H9 (cell line): ENCODE results near the gene SH3BP2. TPM values are rescaled to one million over a fixed set of nuclear protein-coding genes. Genes with fewer than 3 reads are reported as not detected.

ENCODE experiments used
- DNase-seq: peaks from one replicate; pipeline ENCODE4 v3.0.0-alpha.2; 2017
- H2AFZ ChIP-seq: one replicate; pipeline ENCODE4 v1.6.1; 2013; ENCODE audit warnings: mild to moderate bottlenecking, low read length, control low read depth, moderate library complexity
- H2AK5ac ChIP-seq: 2 replicates; pipeline ENCODE4 v1.6.1; 2013; ENCODE audit warnings: low read length, control low read depth, mixed read lengths; ENCODE audit not compliant: insufficient read length
- H2BK120ac ChIP-seq: one replicate; pipeline ENCODE4 v1.6.1; 2013; ENCODE audit warnings: low read depth, mild to moderate bottlenecking, low read length, control low read depth, inconsistent platforms; ENCODE audit not compliant: poor library complexity, severe bottlenecking
- H2BK12ac ChIP-seq: 2 replicates; pipeline ENCODE4 v1.6.1; 2013; ENCODE audit warnings: low read length, control low read depth, mixed read lengths, low read depth; ENCODE audit not compliant: insufficient read length
- H2BK15ac ChIP-seq: 2 replicates; pipeline ENCODE4 v1.6.1; 2013; ENCODE audit warnings: low read depth, low read length, control low read depth
- H2BK20ac ChIP-seq: one replicate; pipeline ENCODE4 v1.6.1; 2013; ENCODE audit warnings: low read depth, mild to moderate bottlenecking, low read length, control low read depth, inconsistent platforms; ENCODE audit not compliant: poor library complexity, severe bottlenecking
- H2BK5ac ChIP-seq: 2 replicates; pipeline ENCODE4 v1.6.1; 2013; ENCODE audit warnings: low read length, control low read depth, mixed read lengths; ENCODE audit not compliant: insufficient read length
- H3K14ac ChIP-seq: 2 replicates; pipeline ENCODE4 v1.6.1; 2013; ENCODE audit warnings: low read length, control low read depth; ENCODE audit not compliant: insufficient read depth
- H3K18ac ChIP-seq: 2 replicates; pipeline ENCODE4 v1.6.1; 2013; ENCODE audit warnings: low read depth, mild to moderate bottlenecking, mixed read lengths, low read length, control low read depth; ENCODE audit not compliant: insufficient read length
- H3K23ac ChIP-seq: 2 replicates; pipeline ENCODE4 v1.6.1; 2013; ENCODE audit warnings: low read length, control low read depth, mixed read lengths, low read depth; ENCODE audit not compliant: insufficient read length
- H3K23me2 ChIP-seq: 2 replicates; pipeline ENCODE4 v1.6.1; 2013; ENCODE audit warnings: low read depth, mild to moderate bottlenecking, mixed read lengths, low read length, control low read depth; ENCODE audit not compliant: insufficient read length, poor library complexity, severe bottlenecking
- H3K27ac ChIP-seq: 2 replicates; pipeline ENCODE4 v1.5.1; 2013; ENCODE audit warnings: low read length, control low read depth, mixed read lengths, low read depth; ENCODE audit not compliant: insufficient read length
- H3K27me3 ChIP-seq: 2 replicates; pipeline ENCODE4 v1.6.1; 2013; ENCODE audit warnings: low read length, control low read depth, inconsistent platforms; ENCODE audit not compliant: insufficient read depth
- H3K4ac ChIP-seq: 2 replicates; pipeline ENCODE4 v1.6.1; 2013; ENCODE audit warnings: low read depth, mild to moderate bottlenecking, control low read depth, inconsistent platforms, low read length, moderate library complexity
- H3K4me1 ChIP-seq: 2 replicates; pipeline ENCODE4 v1.6.1; 2013; ENCODE audit warnings: low read length, control low read depth, inconsistent platforms; ENCODE audit not compliant: insufficient read depth
- H3K4me2 ChIP-seq: 2 replicates; pipeline ENCODE4 v1.6.1; 2013; ENCODE audit warnings: low read length, control low read depth, mixed read lengths; ENCODE audit not compliant: insufficient read length, insufficient read depth
- H3K56ac ChIP-seq: 2 replicates; pipeline ENCODE4 v1.6.1; 2013; ENCODE audit warnings: low read depth, mild to moderate bottlenecking, mixed read lengths, low read length, control low read depth; ENCODE audit not compliant: insufficient read length
- H3K79me1 ChIP-seq: 2 replicates; pipeline ENCODE4 v1.6.1; 2013; ENCODE audit warnings: low read depth, mild to moderate bottlenecking, moderate library complexity, low read length, control low read depth, inconsistent platforms; ENCODE audit not compliant: insufficient read depth, poor library complexity, severe bottlenecking
- H3K79me2 ChIP-seq: 2 replicates; pipeline ENCODE4 v1.6.1; 2013; ENCODE audit warnings: low read length, control low read depth, inconsistent platforms; ENCODE audit not compliant: insufficient read depth
- H3K9ac ChIP-seq: 2 replicates; pipeline ENCODE4 v1.6.1; 2013; ENCODE audit warnings: low read length, control low read depth, mixed read lengths; ENCODE audit not compliant: insufficient read length; ENCODE audit errors: extremely low read depth
- H3K9me3 ChIP-seq: one replicate; pipeline ENCODE4 v1.6.1; 2013; ENCODE audit warnings: low read depth, low read length, inconsistent platforms; ENCODE audit not compliant: control insufficient read depth
- H3T11ph ChIP-seq: one replicate; pipeline ENCODE4 v1.6.1; 2013; ENCODE audit warnings: mild to moderate bottlenecking, low read length, control low read depth, inconsistent platforms
- H4K20me1 ChIP-seq: one replicate; pipeline ENCODE4 v1.6.1; 2013; ENCODE audit not compliant: control insufficient read depth, insufficient read length, insufficient read depth
- H4K5ac ChIP-seq: 2 replicates; pipeline ENCODE4 v1.6.1; 2013; ENCODE audit warnings: low read depth, mild to moderate bottlenecking, mixed read lengths, low read length, control low read depth; ENCODE audit not compliant: insufficient read length
- H4K8ac ChIP-seq: replicated peaks from 2 replicates; pipeline ENCODE4 v1.6.1; 2013; ENCODE audit warnings: low read length, control low read depth, mixed read lengths, low read depth; ENCODE audit not compliant: insufficient read length
- H4K91ac ChIP-seq: 2 replicates; pipeline ENCODE4 v1.6.1; 2013; ENCODE audit warnings: low read depth, mild to moderate bottlenecking, moderate library complexity, mixed read lengths, low read length, control low read depth; ENCODE audit not compliant: insufficient read length
- H3K27ac Mint-ChIP-seq, 3 experiments: 2 replicates in 2 of 3; 3 replicates in 1 of 3; pipeline ENCODE4 v1.8.0; 2020 to 2021; ENCODE audit warnings: mixed read lengths in 3 of 3, mild to moderate bottlenecking in 1 of 3, moderate library complexity in 1 of 3
- H3K27me3 Mint-ChIP-seq: 2 replicates; pipeline ENCODE4 v1.8.0; 2021; ENCODE audit warnings: low read depth, mild to moderate bottlenecking, moderate library complexity, mixed read lengths
- H3K36me3 Mint-ChIP-seq, 3 experiments: 2 replicates in 2 of 3; 3 replicates in 1 of 3; pipeline ENCODE4 v1.8.0; 2020 to 2021; ENCODE audit warnings: low read depth in 3 of 3, mixed read lengths in 3 of 3; ENCODE audit not compliant: insufficient read depth in 1 of 3
- H3K4me1 Mint-ChIP-seq, 2 experiments: 2 replicates each; pipeline ENCODE4 v1.8.0; 2020; ENCODE audit warnings: mixed read lengths in 2 of 2
- H3K4me3 Mint-ChIP-seq, 2 experiments: 2 replicates in 1 of 2; 3 replicates in 1 of 2; pipeline ENCODE4 v1.8.0; 2020 to 2021; ENCODE audit warnings: mild to moderate bottlenecking in 2 of 2, mixed read lengths in 2 of 2, moderate library complexity in 1 of 2
- H3K9me3 Mint-ChIP-seq, 2 experiments: 2 replicates in 1 of 2; 3 replicates in 1 of 2; pipeline ENCODE4 v1.8.0; 2020; ENCODE audit warnings: mild to moderate bottlenecking in 2 of 2, mixed read lengths in 2 of 2, moderate library complexity in 1 of 2
- CTCF ChIP-seq: fragments of 200-600 bp; sonication (generic); conservative IDR thresholded peaks from 3 replicates; pipeline ENCODE4 v1.8.0; 2021; ENCODE audit warnings: antibody characterized with exemption, mild to moderate bottlenecking
- WGBS: extraction: QIAGEN DNeasy Blood & Tissue Kit; methylation state at CpG from one replicate; pipeline ENCODE4 v1.1.7; 2013; ENCODE audit warnings: missing lambda C conversion rate, low lambda C conversion rate, mixed read lengths; ENCODE audit not compliant: insufficient read length; ENCODE audit errors: extremely low coverage; 5-methylcytosine and 5-hydroxymethylcytosine counted together
- total RNA-seq: library from RNA; stranded (reverse); gene quantifications from 2 replicates; pipeline ENCODE4 v1.2.1, GENCODE V29; 2021

The SH3BP2 gene
- total RNA-seq, 1 experiment from 2014 or later: 37.6 TPM

- H3K27ac Mint-ChIP-seq: no peak overlapping the region
- peak; percentile 21 for DNase-seq
- TF ChIP-seq CTCF: no peak
- peaks cover 2% of the 10 kb centered on the region for H4K20me1 ChIP-seq
- no peak overlapping the region for H3K14ac ChIP-seq
- no peak overlapping the region for H4K5ac ChIP-seq
- H3K23me2 ChIP-seq: no peaks in the 10 kb centered on the region
- H3K9me3 Mint-ChIP-seq: no peaks in the 10 kb centered on the region
- H2AFZ ChIP-seq: no peak overlapping the region
- no peak overlapping the region for H4K91ac ChIP-seq
- no peaks in the 10 kb centered on the region for H3K27me3 Mint-ChIP-seq
- no peak overlapping the region for H2BK20ac ChIP-seq
- no peaks in the 10 kb centered on the region for H3K9me3 ChIP-seq
- H3K27ac ChIP-seq: no peak overlapping the region
- no peak overlapping the region for H2BK12ac ChIP-seq
- H3K27me3 ChIP-seq: no peaks in the 10 kb centered on the region
- no peak overlapping the region for H3T11ph ChIP-seq
- H4K8ac ChIP-seq: no peak overlapping the region
- H2BK5ac ChIP-seq: no peak overlapping the region
- H2BK15ac ChIP-seq: no peak overlapping the region
- no CpG with 5 or more reads among the region's 7 CpGs for WGBS
- H2BK120ac ChIP-seq: no peak overlapping the region
- H3K4me2 ChIP-seq: no peak overlapping the region
- H3K56ac ChIP-seq: no peak overlapping the region
- no peaks in the 10 kb centered on the region; the same call in 1 of the 2 replicates for H3K4me1 ChIP-seq
- H3K4me3 Mint-ChIP-seq: no peak overlapping the region
- H2AK5ac ChIP-seq: no peak overlapping the region
- peaks cover 15 to 20% of the 10 kb centered on the region in 2 experiments for H3K4me1 Mint-ChIP-seq
- H3K18ac ChIP-seq: no peak overlapping the region
- H3K36me3 Mint-ChIP-seq: peaks cover 5 to 36% (median 33%) of the 10 kb centered on the region in 3 experiments; a peak in 6 of 7 replicates
- H3K9ac ChIP-seq: no peak overlapping the region
- no peaks in the 10 kb centered on the region for H3K79me2 ChIP-seq
- H3K79me1 ChIP-seq: no peaks in the 10 kb centered on the region
- no peak overlapping the region for H3K4ac ChIP-seq
- H3K23ac ChIP-seq: no peak overlapping the region
Measured at GRCh38 chr4:2833671-2834000, 40.8 kb downstream of the SH3BP2 start.
